Lower lobe of right lung (tissue), 2 donors: ENCODE data around the gene LRP1-AS. TPM values are rescaled to one million over a fixed set of nuclear protein-coding genes. Genes with fewer than 3 reads are reported as not detected.
A peak's percentile ranks its signal among the peaks of the same experiment; 100 is the strongest.

ENCODE experiments used
- ATAC-seq, 2 donors: fragments of 200-7000 bp; cut with Tn5 transposase; one replicate each; pipeline ENCODE4 v1.9.1; 2020 to 2022; ENCODE audit warnings: mild to moderate bottlenecking in 2 of 2, moderate library complexity in 2 of 2
- DNase-seq: peaks from one replicate; pipeline ENCODE4 v3.0.0-alpha.2; 2020
- H3K27ac ChIP-seq: fragments of 200-600 bp; one replicate; pipeline ENCODE4 v1.8.0; 2022
- H3K27me3 ChIP-seq: fragments of 200-600 bp; one replicate; pipeline ENCODE4 v1.8.0; 2022; ENCODE audit warnings: low read depth
- H3K36me3 ChIP-seq: fragments of 200-600 bp; one replicate; pipeline ENCODE4 v1.8.0; 2022; ENCODE audit warnings: mild to moderate bottlenecking
- H3K4me1 ChIP-seq: fragments of 200-600 bp; one replicate; pipeline ENCODE4 v1.8.0; 2022
- H3K4me3 ChIP-seq: fragments of 200-600 bp; one replicate; pipeline ENCODE4 v1.8.0; 2022; ENCODE audit warnings: mild to moderate bottlenecking
- H3K9me3 ChIP-seq: fragments of 200-600 bp; one replicate; pipeline ENCODE4 v1.8.0; 2022
- CTCF ChIP-seq: fragments of 200-600 bp; IDR thresholded peaks from one replicate; pipeline ENCODE4 v1.8.0; 2022; ENCODE audit warnings: antibody characterized with exemption, mild to moderate bottlenecking
- intact Hi-C: fragments of 100-400 bp; cut with DNase I; formaldehyde crosslinking; loops from one replicate; pipeline ENCODE4 v1.11.0; 2022
- total RNA-seq: library from RNA; stranded (reverse); fragmentation: NEBNext Ultra II Directional; extraction: Animal tissue kit (Norgen Biotek cat#: 25700); gene quantifications from one replicate; pipeline ENCODE4 v1.2.1, GENCODE V29; 2021
- donor health status: DM: no; HTN: yes; CAD: no; lungs with severe emphysema.

The LRP1-AS gene
- total RNA-seq, 1 donor from 2014 or later, result not detected

DNA sequence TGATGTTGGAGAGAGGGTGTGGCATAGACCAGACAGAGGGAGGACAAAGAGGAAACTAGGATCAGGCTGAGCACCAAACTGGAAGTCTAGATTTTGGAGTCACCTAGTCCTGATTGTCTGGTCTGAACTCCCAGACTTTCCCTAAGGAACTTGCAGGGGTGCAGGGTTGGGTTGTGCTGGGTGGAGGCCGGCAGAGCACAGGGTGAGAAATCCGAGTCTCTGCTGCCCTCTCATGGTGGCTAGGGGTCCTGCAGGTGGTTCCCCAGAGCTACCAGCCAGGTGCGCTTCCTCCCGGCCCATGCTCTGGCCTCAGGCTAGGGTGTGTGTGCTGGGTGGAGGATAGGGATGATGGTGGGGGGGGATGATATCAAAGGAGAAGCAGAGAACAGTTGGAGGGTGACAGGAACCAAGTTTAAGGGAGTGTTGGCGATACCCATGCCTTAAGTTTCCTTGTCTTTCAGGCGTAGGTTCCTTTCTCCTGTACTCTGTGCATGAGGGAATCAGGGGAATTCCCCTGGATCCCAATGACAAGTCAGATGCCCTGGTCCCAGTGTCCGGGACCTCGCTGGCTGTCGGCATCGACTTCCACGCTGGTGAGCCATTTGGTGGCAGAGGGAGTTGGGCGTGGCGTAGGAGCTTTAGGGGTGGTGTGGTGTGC, 35.6 kb upstream of the LRP1-AS start:
- intact Hi-C loops, result no loop called here
- no peak overlapping the region for H3K4me3 ChIP-seq
- H3K27ac ChIP-seq, result no peak overlapping the region
- H3K9me3 ChIP-seq, result no peaks in the 10 kb centered on the region
- no peaks in the 10 kb centered on the region for H3K4me1 ChIP-seq
- DNase-seq (peak; percentile 81), ATAC-seq (peak; percentile 89)
- no peaks in the 10 kb centered on the region for H3K27me3 ChIP-seq
- peak; percentile 90 for TF ChIP-seq CTCF
- H3K36me3 ChIP-seq, result peaks cover 98% of the 10 kb centered on the region

- intact Hi-C loops, result no loop called here
- no peak for TF ChIP-seq CTCF
- DNase-seq (no peak), ATAC-seq (no peak)
- no peak overlapping the region for H3K4me3 ChIP-seq
- H3K9me3 ChIP-seq, result no peaks in the 10 kb centered on the region
- peaks cover 98% of the 10 kb centered on the region for H3K36me3 ChIP-seq
- H3K27me3 ChIP-seq, result no peaks in the 10 kb centered on the region
- no peaks in the 10 kb centered on the region for H3K4me1 ChIP-seq
- H3K27ac ChIP-seq, result no peak overlapping the region
These were observed 34.2 kb upstream of the LRP1-AS start for GRCh38 chr12:57181561-57182155.

- Histone ChIP-seq H3K36me3 (peaks cover 98% of the 10 kb centered on the region), H3K4me3 (no peak overlapping the region), H3K27ac (no peak overlapping the region), H3K9me3 (no peaks in the 10 kb centered on the region), H3K27me3 (no peaks in the 10 kb centered on the region), H3K4me1 (no peaks in the 10 kb centered on the region)
- no peak for ATAC-seq
- no peak for TF ChIP-seq CTCF
- intact Hi-C loops, result no loop called here
- no peak for DNase-seq
These were observed 33.7 kb upstream of the LRP1-AS start for GRCh38 chr12:57181072-57181471.

GRCh38 chr12:57180321-57180989, 33.0 kb upstream of the LRP1-AS start:
- Histone ChIP-seq H3K4me3 (no peak overlapping the region), H3K27ac (no peak overlapping the region), H3K9me3 (no peaks in the 10 kb centered on the region), H3K4me1 (no peaks in the 10 kb centered on the region), H3K36me3 (peaks cover 98% of the 10 kb centered on the region), H3K27me3 (no peaks in the 10 kb centered on the region)
- DNase-seq (no peak), ATAC-seq (no peak)
- intact Hi-C loops, result no loop called here
- TF ChIP-seq CTCF, result no peak

DNA sequence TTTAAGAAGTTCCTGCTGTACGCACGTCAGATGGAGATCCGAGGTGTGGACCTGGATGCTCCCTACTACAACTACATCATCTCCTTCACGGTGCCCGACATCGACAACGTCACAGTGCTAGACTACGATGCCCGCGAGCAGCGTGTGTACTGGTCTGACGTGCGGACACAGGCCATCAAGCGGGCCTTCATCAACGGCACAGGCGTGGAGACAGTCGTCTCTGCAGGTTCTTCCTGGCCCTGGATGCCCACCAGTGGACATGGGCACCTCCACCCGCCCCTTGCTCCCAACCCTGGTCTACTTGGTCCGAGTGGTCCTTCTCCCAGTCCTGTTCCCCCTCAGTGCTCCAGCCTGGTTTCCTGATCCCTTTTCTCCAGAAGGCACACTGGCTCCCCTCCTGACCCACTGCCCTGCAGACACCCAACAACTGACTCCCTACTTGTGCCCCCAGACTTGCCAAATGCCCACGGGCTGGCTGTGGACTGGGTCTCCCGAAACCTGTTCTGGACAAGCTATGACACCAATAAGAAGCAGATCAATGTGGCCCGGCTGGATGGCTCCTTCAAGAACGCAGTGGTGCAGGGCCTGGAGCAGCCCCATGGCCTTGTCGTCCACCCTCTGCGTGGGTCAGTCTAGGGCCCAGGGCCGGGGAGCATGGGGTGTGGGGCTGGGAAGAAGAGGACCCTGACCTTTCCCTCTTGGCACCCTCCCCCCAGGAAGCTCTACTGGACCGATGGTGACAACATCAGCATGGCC, 32.1 kb upstream of the LRP1-AS start:
- ATAC-seq (no peak), DNase-seq (no peak)
- Histone ChIP-seq H3K4me3 (no peak overlapping the region), H3K36me3 (peaks cover 90% of the 10 kb centered on the region), H3K9me3 (no peaks in the 10 kb centered on the region), H3K4me1 (no peaks in the 10 kb centered on the region), H3K27me3 (no peaks in the 10 kb centered on the region), H3K27ac (no peak overlapping the region)
- no peak for TF ChIP-seq CTCF
- intact Hi-C loops, result loop anchor here (10.0 kb wide), 1 partner anchor 55 kb away; the partner anchor contains the start of gene LRP1
